Activated CD8-positive, alpha-beta memory T cell treated with anti-CD3 and anti-CD28 coated beads, Interleukin-2, amount 10 ng/mL, durations not matched to agents 7 days and 5 days (primary cell): ENCODE measurements around the gene INPP4A. TPM values are rescaled to one million over a fixed set of nuclear protein-coding genes. Genes with fewer than 3 reads are reported as not detected.
A peak's percentile ranks its signal among the peaks of the same experiment; 100 is the strongest.

Source experiments
- ATAC-seq: fragments of 150-1000 bp; cut with Tn5 transposase; one replicate; pipeline ENCODE4 v1.10.0; 2021; ENCODE audit warnings: moderate library complexity
- CTCF ChIA-PET: fragments of 350-600 bp; sonication (Branson Sonifier 250); formaldehyde crosslinking; loops from one replicate; lab custom pipeline; 2021; ENCODE audit warnings: antibody characterized with exemption; lab: Charles Lee
- DNase-seq: peaks from one replicate; pipeline ENCODE4 v3.0.0-alpha.2; 2020
- H3K27ac Mint-ChIP-seq: one replicate; pipeline ENCODE4 v1.8.0; 2021; ENCODE audit warnings: mild to moderate bottlenecking, mixed read lengths
- H3K27me3 Mint-ChIP-seq: one replicate; pipeline ENCODE4 v1.8.0; 2021; ENCODE audit warnings: mixed read lengths
- H3K36me3 Mint-ChIP-seq: one replicate; pipeline ENCODE4 v1.8.0; 2021; ENCODE audit warnings: mild to moderate bottlenecking, mixed read lengths
- H3K4me1 Mint-ChIP-seq: one replicate; pipeline ENCODE4 v1.8.0; 2021; ENCODE audit warnings: mixed read lengths
- H3K4me3 Mint-ChIP-seq: one replicate; pipeline ENCODE4 v1.8.0; 2021; ENCODE audit warnings: mild to moderate bottlenecking, moderate library complexity, mixed read lengths
- H3K9me3 Mint-ChIP-seq: one replicate; pipeline ENCODE4 v1.8.0; 2022; ENCODE audit warnings: low read depth, mixed read lengths
- total RNA-seq, 2 experiments: library from RNA; stranded (reverse); gene quantifications; one replicate each; pipeline ENCODE4 v1.2.3, GENCODE V29; 2021

Gene INPP4A
- total RNA-seq, 2 experiments from 2014 or later, result 144 to 229 TPM

- peak overlapping the region; percentile 81 for H3K27ac Mint-ChIP-seq
- ATAC-seq (no peak), DNase-seq (no peak)
- no peak overlapping the region for H3K4me3 Mint-ChIP-seq
- CTCF ChIA-PET, result interaction anchor here (1.2 to 7.0 kb wide), 5 partner anchors 8 to 44 kb away, joined by 4 to 43 read pairs (median 21); no protein-coding TSS in a partner anchor
- peaks cover 95% of the 10 kb centered on the region for H3K4me1 Mint-ChIP-seq
- no peaks in the 10 kb centered on the region for H3K27me3 Mint-ChIP-seq
- no peaks in the 10 kb centered on the region for H3K9me3 Mint-ChIP-seq
- peaks cover 38% of the 10 kb centered on the region for H3K36me3 Mint-ChIP-seq
Measured at GRCh38 chr2:98457045-98457696, 12.5 kb downstream of the INPP4A start.

GRCh38 chr2:98458207-98458606, 13.5 kb downstream of the INPP4A start:
- peak; percentile 66 for DNase-seq
- Mint-ChIP-seq H3K27ac (peak overlapping the region; percentile 96), H3K4me1 (peaks cover 90% of the 10 kb centered on the region), H3K36me3 (peaks cover 37% of the 10 kb centered on the region), H3K9me3 (no peaks in the 10 kb centered on the region), H3K4me3 (peak overlapping the region; percentile 27), H3K27me3 (no peaks in the 10 kb centered on the region)
- CTCF ChIA-PET, result interaction anchor here (1.2 to 7.0 kb wide), 4 partner anchors 7 to 45 kb away, joined by 4 to 43 read pairs (median 22); no protein-coding TSS in a partner anchor
- ATAC-seq, result peak; percentile 52

GRCh38 chr2:98458667-98459380, 14.2 kb downstream of the INPP4A start:
- no peak for DNase-seq
- ATAC-seq, result no peak
- Mint-ChIP-seq H3K4me3 (peak overlapping the region; percentile 51), H3K27me3 (no peaks in the 10 kb centered on the region), H3K4me1 (peaks cover 90% of the 10 kb centered on the region), H3K36me3 (peaks cover 33% of the 10 kb centered on the region), H3K9me3 (no peaks in the 10 kb centered on the region), H3K27ac (peak overlapping the region; percentile 96)
- CTCF ChIA-PET, result interaction anchor here (1.1 to 7.0 kb wide), 4 partner anchors 6 to 45 kb away, joined by 5 to 43 read pairs (median 14); no protein-coding TSS in a partner anchor

- H3K27me3 Mint-ChIP-seq, result no peaks in the 10 kb centered on the region
- H3K4me3 Mint-ChIP-seq, result peak overlapping the region; percentile 51
- peak overlapping the region; percentile 96 for H3K27ac Mint-ChIP-seq
- CTCF ChIA-PET, result interaction anchor here (1.1 to 3.1 kb wide), 3 partner anchors 12 to 46 kb away, joined by 5 to 24 read pairs (median 5); no protein-coding TSS in a partner anchor
- H3K4me1 Mint-ChIP-seq, result peaks cover 90% of the 10 kb centered on the region
- peaks cover 33% of the 10 kb centered on the region for H3K36me3 Mint-ChIP-seq
- H3K9me3 Mint-ChIP-seq, result no peaks in the 10 kb centered on the region
- ATAC-seq (peak; percentile 8), DNase-seq (peak; percentile 64)
Measured at GRCh38 chr2:98459496-98460175, 15.0 kb downstream of the INPP4A start.

- DNase-seq, result peak; percentile 94
- peak overlapping the region; percentile 51 for H3K4me3 Mint-ChIP-seq
- H3K27me3 Mint-ChIP-seq, result no peaks in the 10 kb centered on the region
- ATAC-seq, result peak; percentile 56
- peak overlapping the region; percentile 96 for H3K27ac Mint-ChIP-seq
- CTCF ChIA-PET, result interaction anchor here (0.7 to 7.8 kb wide), 6 partner anchors 13 to 41 kb away, joined by 3 to 79 read pairs (median 3); partner anchors contain the start of gene INPP4A
- H3K36me3 Mint-ChIP-seq, result peaks cover 27% of the 10 kb centered on the region
- no peaks in the 10 kb centered on the region for H3K9me3 Mint-ChIP-seq
- peaks cover 90% of the 10 kb centered on the region for H3K4me1 Mint-ChIP-seq
Measured at GRCh38 chr2:98460573-98461497, 16.2 kb downstream of the INPP4A start.

- Mint-ChIP-seq H3K27ac (peak overlapping the region; percentile 96), H3K9me3 (no peaks in the 10 kb centered on the region), H3K36me3 (peaks cover 27% of the 10 kb centered on the region), H3K4me1 (peaks cover 93% of the 10 kb centered on the region), H3K4me3 (peak overlapping the region; percentile 51), H3K27me3 (no peaks in the 10 kb centered on the region)
- DNase-seq (peak; percentile 39), ATAC-seq (no peak)
- CTCF ChIA-PET, result interaction anchor here (0.7 to 7.8 kb wide), 8 partner anchors 10 to 49 kb away, joined by 3 to 79 read pairs (median 4); partner anchors contain the start of gene INPP4A
Measured at GRCh38 chr2:98461498-98462049, 16.9 kb downstream of the INPP4A start.

- DNase-seq, result peak; percentile 69
- ATAC-seq, result no peak
- peaks cover 30% of the 10 kb centered on the region for H3K36me3 Mint-ChIP-seq
- H3K4me3 Mint-ChIP-seq, result peak overlapping the region; percentile 61
- peaks cover 93% of the 10 kb centered on the region for H3K4me1 Mint-ChIP-seq
- H3K27ac Mint-ChIP-seq, result peak overlapping the region; percentile 93
- no peaks in the 10 kb centered on the region for H3K27me3 Mint-ChIP-seq
- H3K9me3 Mint-ChIP-seq, result no peaks in the 10 kb centered on the region
- CTCF ChIA-PET, result interaction anchor here (0.6 to 10.4 kb wide), 10 partner anchors 8 to 403 kb away, joined by 3 to 166 read pairs (median 9); partner anchors contain the start of gene INPP4A
Measured at GRCh38 chr2:98463081-98463481, 18.4 kb downstream of the INPP4A start.

GRCh38 chr2:98463551-98463971, 18.9 kb downstream of the INPP4A start:
- Mint-ChIP-seq H3K36me3 (peaks cover 29% of the 10 kb centered on the region), H3K4me1 (peaks cover 93% of the 10 kb centered on the region), H3K27me3 (no peaks in the 10 kb centered on the region), H3K27ac (peak overlapping the region; percentile 93), H3K9me3 (no peaks in the 10 kb centered on the region), H3K4me3 (peak overlapping the region; percentile 61)
- CTCF ChIA-PET, result interaction anchor here (0.8 to 10.4 kb wide), 9 partner anchors 9 to 186 kb away, joined by 3 to 166 read pairs (median 11); partner anchors contain the start of gene INPP4A
- peak; percentile 1 for ATAC-seq
- DNase-seq, result no peak

- peak overlapping the region; percentile 61 for H3K4me3 Mint-ChIP-seq
- peak; percentile 87 for DNase-seq
- peaks cover 93% of the 10 kb centered on the region for H3K4me1 Mint-ChIP-seq
- CTCF ChIA-PET, result interaction anchor here (0.8 to 10.4 kb wide), 12 partner anchors 9 to 185 kb away, joined by 3 to 166 read pairs (median 6); partner anchors contain the start of gene INPP4A
- peaks cover 28% of the 10 kb centered on the region for H3K36me3 Mint-ChIP-seq
- H3K27me3 Mint-ChIP-seq, result no peaks in the 10 kb centered on the region
- no peaks in the 10 kb centered on the region for H3K9me3 Mint-ChIP-seq
- peak; percentile 29 for ATAC-seq
- H3K27ac Mint-ChIP-seq, result peak overlapping the region; percentile 93
Measured at GRCh38 chr2:98463988-98464771, 19.5 kb downstream of the INPP4A start.

GRCh38 chr2:98464772-98465310, 20.2 kb downstream of the INPP4A start:
- peaks cover 26% of the 10 kb centered on the region for H3K36me3 Mint-ChIP-seq
- CTCF ChIA-PET, result interaction anchor here (1.1 to 10.4 kb wide), 10 partner anchors 10 to 169 kb away, joined by 3 to 166 read pairs (median 9); partner anchors contain the start of gene INPP4A
- H3K4me1 Mint-ChIP-seq, result peaks cover 93% of the 10 kb centered on the region
- ATAC-seq (peak; percentile 45), DNase-seq (peak; percentile 84)
- no peaks in the 10 kb centered on the region for H3K27me3 Mint-ChIP-seq
- peak overlapping the region; percentile 93 for H3K27ac Mint-ChIP-seq
- H3K4me3 Mint-ChIP-seq, result peak overlapping the region; percentile 61
- no peaks in the 10 kb centered on the region for H3K9me3 Mint-ChIP-seq
